ENCODE results near the gene MEF2A.

MEF2A gene

DNA sequence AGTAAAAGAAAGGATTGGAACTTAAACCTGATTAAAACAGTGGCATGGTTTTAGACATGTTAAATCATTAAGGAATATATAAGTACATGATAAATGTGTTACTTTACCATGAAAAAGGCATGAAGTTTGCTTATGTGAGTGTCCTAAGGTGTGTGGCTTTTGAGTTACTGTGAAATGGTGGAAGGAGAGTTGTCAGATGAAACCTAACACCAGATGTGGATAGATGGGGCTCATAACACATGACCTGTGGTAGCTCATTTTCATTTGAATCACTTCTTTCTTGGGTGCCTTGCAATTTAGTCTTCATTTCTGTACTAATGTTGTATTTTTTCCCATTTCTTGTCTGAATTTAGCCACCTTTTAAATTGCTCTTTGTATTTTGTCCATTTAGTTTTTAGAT lies 13.0 kb downstream of the MEF2A start:
- Histone ChIP-seq H3K27ac (ENCODE audit: low read depth, low read length) (no peak overlapping the region), H3K36me3 (ENCODE audit: control insufficient read depth in 5 of 5, insufficient read depth in 5 of 5, low read length in 5 of 5) (no peaks in the 10 kb centered on the region), H3K4me1 (ENCODE audit: control insufficient read depth in 5 of 5, insufficient read depth in 5 of 5, low read length in 5 of 5) (peaks cover 0 to 35% (median 17%) of the 10 kb centered on the region in 5 donors), H3K9ac (ENCODE audit: low read length in 5 of 5) (no peak overlapping the region), H3K27me3 (ENCODE audit: control insufficient read depth in 5 of 5, insufficient read depth in 4 of 5, low read length in 5 of 5) (no peaks in the 10 kb centered on the region), H3K9me3 (ENCODE audit: control insufficient read depth in 5 of 5, low read length in 5 of 5) (no peaks in the 10 kb centered on the region), H3K4me3 (ENCODE audit: low read depth in 1 of 5, low read length in 5 of 5) (no peak overlapping the region)

DNA sequence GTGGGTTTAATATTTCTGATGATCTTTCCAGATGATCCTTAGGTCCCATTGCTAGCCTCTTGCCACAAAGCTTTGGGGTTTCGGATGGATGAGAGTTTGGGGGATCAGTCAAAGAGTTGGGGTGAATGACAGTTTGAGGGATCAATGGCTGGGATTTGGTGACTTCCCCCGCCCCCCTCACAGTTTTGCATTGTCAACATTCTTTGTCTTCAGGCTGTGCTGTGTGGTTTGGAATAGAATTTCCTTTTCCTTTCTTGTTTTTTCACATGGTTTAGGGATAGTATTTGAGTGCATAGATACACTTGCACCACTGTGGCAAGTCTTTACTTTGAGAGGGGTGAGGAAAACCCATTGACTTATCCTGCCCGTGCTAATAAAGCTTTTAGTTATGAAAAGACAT lies 14.3 kb downstream of the MEF2A start:
- Histone ChIP-seq H3K9ac (ENCODE audit: low read length in 5 of 5) (no peak overlapping the region), H3K36me3 (ENCODE audit: control insufficient read depth in 5 of 5, insufficient read depth in 5 of 5, low read length in 5 of 5) (no peaks in the 10 kb centered on the region), H3K4me3 (ENCODE audit: low read depth in 1 of 5, low read length in 5 of 5) (no peak overlapping the region), H3K27me3 (ENCODE audit: control insufficient read depth in 5 of 5, insufficient read depth in 4 of 5, low read length in 5 of 5) (no peaks in the 10 kb centered on the region), H3K27ac (ENCODE audit: low read depth, low read length) (no peak overlapping the region), H3K4me1 (ENCODE audit: control insufficient read depth in 5 of 5, insufficient read depth in 5 of 5, low read length in 5 of 5) (peaks cover 0 to 27% (median 16%) of the 10 kb centered on the region in 5 donors), H3K9me3 (ENCODE audit: control insufficient read depth in 5 of 5, low read length in 5 of 5) (peaks cover 0 to 3% (median 0%) of the 10 kb centered on the region in 5 donors)

DNA sequence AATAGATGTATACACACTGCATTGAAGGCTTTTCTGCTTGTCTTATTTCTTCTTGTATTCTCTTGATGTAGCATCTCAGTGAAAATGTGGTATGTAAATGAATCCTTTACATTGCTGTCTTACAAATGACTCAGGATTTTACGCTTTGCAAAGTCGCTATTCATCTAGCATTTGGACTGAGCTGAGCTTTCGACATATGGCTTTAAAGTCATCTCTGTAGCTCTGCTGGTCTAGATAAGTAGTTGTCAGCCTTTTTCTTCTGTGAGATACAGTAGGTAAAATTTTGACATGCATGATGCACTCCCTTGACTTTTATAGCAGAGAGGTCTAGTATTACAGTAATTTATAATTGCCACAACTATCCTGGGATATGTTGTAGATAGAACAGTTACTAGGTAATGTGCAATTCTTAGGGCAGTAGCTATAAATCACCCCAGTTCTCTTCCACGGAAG lies 16.8 kb downstream of the MEF2A start:
- H3K4me1 ChIP-seq (ENCODE audit: control insufficient read depth in 5 of 5, insufficient read depth in 5 of 5, low read length in 5 of 5): peaks cover 0 to 27% (median 16%) of the 10 kb centered on the region in 5 donors
- no peak overlapping the region for H3K27ac ChIP-seq (ENCODE audit: low read depth, low read length)
- H3K9me3 ChIP-seq (ENCODE audit: control insufficient read depth in 5 of 5, low read length in 5 of 5): peaks cover 0 to 11% (median 3%) of the 10 kb centered on the region in 5 donors
- no peak overlapping the region for H3K9ac ChIP-seq (ENCODE audit: low read length in 5 of 5)
- H3K36me3 ChIP-seq (ENCODE audit: control insufficient read depth in 5 of 5, insufficient read depth in 5 of 5, low read length in 5 of 5): peaks cover 0 to 2% (median 0%) of the 10 kb centered on the region in 5 donors
- H3K4me3 ChIP-seq (ENCODE audit: low read depth in 1 of 5, low read length in 5 of 5): no peak overlapping the region
- H3K27me3 ChIP-seq (ENCODE audit: control insufficient read depth in 5 of 5, insufficient read depth in 4 of 5, low read length in 5 of 5): no peaks in the 10 kb centered on the region

DNA sequence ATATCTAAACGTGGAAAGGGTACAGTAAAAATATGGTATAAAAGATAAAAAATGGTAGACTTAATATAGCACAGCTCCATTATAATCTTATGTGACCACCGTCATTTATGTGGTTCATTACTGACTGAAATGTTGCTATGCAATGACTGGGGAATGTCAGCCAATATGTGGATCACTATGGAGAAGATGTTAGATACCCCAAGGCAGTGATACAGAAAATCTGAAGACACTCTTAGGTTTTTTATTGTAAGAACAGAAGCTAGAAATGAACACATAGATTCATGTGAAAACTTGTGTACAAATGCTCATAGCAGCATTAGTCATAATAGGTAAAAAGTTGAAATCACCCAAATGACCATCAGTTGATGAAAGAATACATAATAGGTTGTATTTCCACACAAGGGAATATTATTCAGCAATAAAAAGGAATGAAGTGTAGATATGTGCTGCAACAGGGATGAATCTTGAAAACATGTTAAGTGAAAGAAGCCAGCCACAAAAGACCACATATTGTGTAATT lies 18.4 kb downstream of the MEF2A start:
- H3K9me3 ChIP-seq (ENCODE audit: control insufficient read depth in 5 of 5, low read length in 5 of 5): peaks cover 0 to 16% (median 3%) of the 10 kb centered on the region in 5 donors
- peaks cover 0 to 15% (median 12%) of the 10 kb centered on the region in 5 donors for H3K4me1 ChIP-seq (ENCODE audit: control insufficient read depth in 5 of 5, insufficient read depth in 5 of 5, low read length in 5 of 5)
- no peak overlapping the region for H3K4me3 ChIP-seq (ENCODE audit: low read depth in 1 of 5, low read length in 5 of 5)
- H3K36me3 ChIP-seq (ENCODE audit: control insufficient read depth in 5 of 5, insufficient read depth in 5 of 5, low read length in 5 of 5): peaks cover 0 to 2% (median 0%) of the 10 kb centered on the region in 5 donors
- H3K27me3 ChIP-seq (ENCODE audit: control insufficient read depth in 5 of 5, insufficient read depth in 4 of 5, low read length in 5 of 5): no peaks in the 10 kb centered on the region
- H3K9ac ChIP-seq (ENCODE audit: low read length in 5 of 5): no peak overlapping the region
- no peak overlapping the region for H3K27ac ChIP-seq (ENCODE audit: low read depth, low read length)

DNA sequence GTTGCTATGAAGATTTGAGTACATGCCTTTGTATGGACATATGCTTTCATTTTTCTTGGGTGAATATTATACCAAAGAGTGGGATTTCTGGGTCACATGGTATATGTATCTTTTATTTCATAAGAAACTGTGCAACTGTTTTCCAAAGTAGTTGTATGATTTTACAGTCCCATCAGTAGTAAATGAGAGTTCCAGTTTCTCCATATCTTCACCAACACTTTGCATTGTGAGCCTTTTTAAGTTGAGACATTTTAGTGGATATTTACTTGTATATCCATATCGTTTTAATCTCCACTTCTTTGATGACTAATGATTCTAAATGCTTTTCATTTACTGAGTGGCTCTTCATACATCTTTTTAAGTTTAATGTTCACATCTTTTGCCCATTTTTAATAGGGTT lies 20.3 kb downstream of the MEF2A start:
- Histone ChIP-seq H3K27ac (ENCODE audit: low read depth, low read length) (no peak overlapping the region), H3K4me3 (ENCODE audit: low read depth in 1 of 5, low read length in 5 of 5) (no peak overlapping the region), H3K9ac (ENCODE audit: low read length in 5 of 5) (no peak overlapping the region), H3K4me1 (ENCODE audit: control insufficient read depth in 5 of 5, insufficient read depth in 5 of 5, low read length in 5 of 5) (peaks cover 0 to 7% (median 2%) of the 10 kb centered on the region in 5 donors), H3K27me3 (ENCODE audit: control insufficient read depth in 5 of 5, insufficient read depth in 4 of 5, low read length in 5 of 5) (no peaks in the 10 kb centered on the region), H3K36me3 (ENCODE audit: control insufficient read depth in 5 of 5, insufficient read depth in 5 of 5, low read length in 5 of 5) (peaks cover 0 to 2% (median 0%) of the 10 kb centered on the region in 5 donors), H3K9me3 (ENCODE audit: control insufficient read depth in 5 of 5, low read length in 5 of 5) (peaks cover 0 to 16% (median 3%) of the 10 kb centered on the region in 5 donors)

DNA sequence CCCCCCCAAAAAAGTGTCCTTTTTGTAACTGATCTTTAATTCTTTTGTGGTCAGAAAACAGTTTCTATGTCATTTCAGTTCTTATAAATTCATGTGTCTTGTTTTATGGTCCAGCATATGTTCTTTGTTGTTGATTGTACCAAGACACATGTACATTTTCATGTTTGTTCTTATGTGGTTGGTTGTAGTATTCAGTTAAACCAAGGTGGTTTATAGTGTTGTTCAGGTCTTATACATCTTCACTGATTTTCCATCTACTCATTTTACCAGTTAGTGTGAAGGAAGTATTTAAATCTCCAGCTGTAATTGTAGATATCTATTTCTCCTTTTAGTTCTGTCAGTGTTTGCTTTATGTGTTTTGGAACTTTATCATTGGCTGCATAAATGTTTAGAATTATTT lies 24.0 kb downstream of the MEF2A start:
- H3K27me3 ChIP-seq (ENCODE audit: control insufficient read depth in 5 of 5, insufficient read depth in 4 of 5, low read length in 5 of 5): no peaks in the 10 kb centered on the region
- peaks cover 0 to 2% (median 0%) of the 10 kb centered on the region in 5 donors for H3K36me3 ChIP-seq (ENCODE audit: control insufficient read depth in 5 of 5, insufficient read depth in 5 of 5, low read length in 5 of 5)
- no peak overlapping the region for H3K27ac ChIP-seq (ENCODE audit: low read depth, low read length)
- peaks cover 0 to 17% (median 12%) of the 10 kb centered on the region in 5 donors for H3K4me1 ChIP-seq (ENCODE audit: control insufficient read depth in 5 of 5, insufficient read depth in 5 of 5, low read length in 5 of 5)
- no peak overlapping the region for H3K4me3 ChIP-seq (ENCODE audit: low read depth in 1 of 5, low read length in 5 of 5)
- H3K9ac ChIP-seq (ENCODE audit: low read length in 5 of 5): no peak overlapping the region
- H3K9me3 ChIP-seq (ENCODE audit: control insufficient read depth in 5 of 5, low read length in 5 of 5): peaks cover 0 to 13% (median 3%) of the 10 kb centered on the region in 5 donors

DNA sequence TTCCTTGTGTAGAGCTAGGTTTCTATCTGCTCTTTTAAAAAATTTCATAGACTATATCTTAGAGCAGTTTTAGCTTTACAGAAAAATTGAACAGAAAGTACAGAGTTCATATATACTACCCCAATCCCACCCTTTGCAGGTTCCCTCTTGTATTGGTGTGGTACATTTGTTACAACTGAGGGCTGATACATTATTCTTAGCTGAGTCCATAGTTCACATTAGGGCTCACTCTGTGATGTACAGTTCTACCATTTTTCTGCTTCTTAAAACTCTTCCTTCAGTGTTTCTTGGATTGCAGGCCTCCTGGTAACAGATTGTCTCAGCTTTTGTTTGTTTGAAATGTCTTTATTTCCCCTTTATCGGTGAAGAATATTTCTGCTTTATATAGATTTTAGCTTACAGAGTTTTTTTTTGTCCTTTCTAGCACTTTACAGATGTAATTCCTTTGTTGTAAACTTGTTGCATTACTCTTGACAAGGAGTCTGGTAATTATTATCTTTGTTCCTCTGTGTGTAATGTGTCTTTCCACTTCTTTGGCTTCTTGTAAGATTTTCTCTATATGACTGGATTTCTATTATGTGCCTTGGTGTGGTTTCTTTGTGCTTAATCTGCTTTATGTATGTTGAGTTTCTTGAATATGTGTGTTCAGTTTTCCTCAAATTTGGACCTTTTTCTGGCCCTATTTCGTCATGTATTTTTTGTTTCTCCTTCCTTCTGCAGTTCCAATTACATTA lies 25.3 kb downstream of the MEF2A start:
- H3K9me3 ChIP-seq (ENCODE audit: control insufficient read depth in 5 of 5, low read length in 5 of 5): peaks cover 0 to 10% (median 2%) of the 10 kb centered on the region in 5 donors
- H3K36me3 ChIP-seq (ENCODE audit: control insufficient read depth in 5 of 5, insufficient read depth in 5 of 5, low read length in 5 of 5): no peaks in the 10 kb centered on the region
- no peak overlapping the region for H3K9ac ChIP-seq (ENCODE audit: low read length in 5 of 5)
- no peaks in the 10 kb centered on the region for H3K27me3 ChIP-seq (ENCODE audit: control insufficient read depth in 5 of 5, insufficient read depth in 4 of 5, low read length in 5 of 5)
- H3K4me3 ChIP-seq (ENCODE audit: low read depth in 1 of 5, low read length in 5 of 5): no peak overlapping the region
- H3K4me1 ChIP-seq (ENCODE audit: control insufficient read depth in 5 of 5, insufficient read depth in 5 of 5, low read length in 5 of 5): peaks cover 0 to 22% (median 12%) of the 10 kb centered on the region in 5 donors
- no peak overlapping the region for H3K27ac ChIP-seq (ENCODE audit: low read depth, low read length)

DNA sequence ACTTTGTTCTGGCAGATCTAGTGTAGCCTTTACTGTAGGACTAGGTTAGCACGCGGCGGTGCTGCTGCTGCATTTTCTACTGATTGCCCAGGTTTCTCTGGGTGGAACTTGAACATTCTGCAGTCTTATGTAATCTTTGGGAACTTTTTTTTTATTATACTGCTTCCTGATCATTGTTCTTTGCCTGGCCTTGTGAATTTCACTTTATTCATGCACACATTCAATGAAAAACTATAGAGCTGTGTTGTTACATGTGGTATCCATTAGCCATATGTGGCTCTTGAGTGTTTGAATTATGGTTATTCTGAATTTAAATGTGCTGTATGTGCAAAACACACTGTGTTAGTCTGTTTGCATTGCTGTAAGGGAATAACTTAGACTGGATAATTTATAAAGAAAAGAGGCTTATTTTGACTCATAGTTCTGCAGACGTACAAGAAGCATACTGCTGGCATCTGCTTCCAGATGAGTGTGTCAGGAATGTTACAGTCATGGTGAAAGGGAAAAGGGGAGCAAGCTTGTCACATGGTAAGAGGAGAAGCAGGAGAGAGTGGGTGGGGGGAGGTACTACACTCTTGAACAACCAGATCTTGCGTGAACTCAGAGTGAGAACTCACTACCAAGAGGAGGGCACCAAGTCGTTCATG lies 26.5 kb downstream of the MEF2A start:
- no peak overlapping the region for H3K27ac ChIP-seq (ENCODE audit: low read depth, low read length)
- peaks cover 0 to 9% (median 0%) of the 10 kb centered on the region in 5 donors for H3K9me3 ChIP-seq (ENCODE audit: control insufficient read depth in 5 of 5, low read length in 5 of 5)
- H3K4me1 ChIP-seq (ENCODE audit: control insufficient read depth in 5 of 5, insufficient read depth in 5 of 5, low read length in 5 of 5): peaks cover 0 to 22% (median 12%) of the 10 kb centered on the region in 5 donors
- H3K4me3 ChIP-seq (ENCODE audit: low read depth in 1 of 5, low read length in 5 of 5): peak overlapping the region in 1 of 5 donors; percentile 13
- no peak overlapping the region for H3K9ac ChIP-seq (ENCODE audit: low read length in 5 of 5)
- H3K27me3 ChIP-seq (ENCODE audit: control insufficient read depth in 5 of 5, insufficient read depth in 4 of 5, low read length in 5 of 5): no peaks in the 10 kb centered on the region
- H3K36me3 ChIP-seq (ENCODE audit: control insufficient read depth in 5 of 5, insufficient read depth in 5 of 5, low read length in 5 of 5): no peaks in the 10 kb centered on the region

DNA sequence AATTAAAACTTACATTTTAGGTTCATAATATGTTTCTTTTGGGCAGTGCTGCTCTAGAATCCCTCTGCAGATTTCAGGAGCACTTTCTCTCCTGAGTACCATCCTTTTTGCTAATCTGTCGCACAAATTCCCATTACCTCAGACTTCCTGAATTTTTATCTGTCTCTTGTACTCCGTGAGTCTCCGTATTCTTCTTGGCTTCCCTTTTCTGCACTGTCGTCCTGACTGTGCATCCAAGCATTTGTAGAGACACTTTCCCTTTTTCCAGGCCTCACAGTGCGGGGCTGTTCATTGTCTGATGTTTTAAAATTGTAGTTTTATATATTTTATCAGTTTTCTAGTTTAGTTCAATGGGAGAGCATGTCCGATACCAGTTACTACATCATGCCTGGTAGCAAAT lies 27.3 kb downstream of the MEF2A start:
- H3K9ac ChIP-seq (ENCODE audit: low read length in 5 of 5): no peak overlapping the region
- no peak overlapping the region for H3K4me3 ChIP-seq (ENCODE audit: low read depth in 1 of 5, low read length in 5 of 5)
- no peaks in the 10 kb centered on the region for H3K27me3 ChIP-seq (ENCODE audit: control insufficient read depth in 5 of 5, insufficient read depth in 4 of 5, low read length in 5 of 5)
- H3K9me3 ChIP-seq (ENCODE audit: control insufficient read depth in 5 of 5, low read length in 5 of 5): peaks cover 0 to under 1% (median 0%) of the 10 kb centered on the region in 5 donors
- H3K27ac ChIP-seq (ENCODE audit: low read depth, low read length): no peak overlapping the region
- no peaks in the 10 kb centered on the region for H3K36me3 ChIP-seq (ENCODE audit: control insufficient read depth in 5 of 5, insufficient read depth in 5 of 5, low read length in 5 of 5)
- peaks cover 0 to 22% (median 12%) of the 10 kb centered on the region in 5 donors for H3K4me1 ChIP-seq (ENCODE audit: control insufficient read depth in 5 of 5, insufficient read depth in 5 of 5, low read length in 5 of 5)

DNA sequence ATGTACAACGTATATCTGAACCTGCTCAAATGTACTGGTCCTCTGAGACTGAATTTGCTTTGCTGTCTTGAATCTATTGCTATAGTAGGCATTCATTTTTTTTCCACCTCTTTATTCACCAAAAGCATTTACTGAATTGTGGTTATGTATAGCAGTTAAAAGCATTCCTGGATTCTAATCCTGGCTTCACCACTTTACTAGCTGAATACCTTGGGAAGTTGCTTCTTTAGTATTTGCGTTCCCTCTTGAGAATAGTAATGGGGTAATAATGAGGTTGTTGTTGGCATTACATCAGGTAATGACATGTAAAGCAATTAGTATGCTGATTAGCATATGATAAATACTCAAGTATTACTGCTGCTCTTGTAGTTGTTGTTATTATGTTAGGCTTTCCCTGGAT lies 29.1 kb downstream of the MEF2A start:
- peaks cover 1 to 3% (median 2%) of the 10 kb centered on the region in 5 donors for H3K36me3 ChIP-seq (ENCODE audit: control insufficient read depth in 5 of 5, insufficient read depth in 5 of 5, low read length in 5 of 5)
- no peaks in the 10 kb centered on the region for H3K9me3 ChIP-seq (ENCODE audit: control insufficient read depth in 5 of 5, low read length in 5 of 5)
- peaks cover 0 to 22% (median 12%) of the 10 kb centered on the region in 5 donors for H3K4me1 ChIP-seq (ENCODE audit: control insufficient read depth in 5 of 5, insufficient read depth in 5 of 5, low read length in 5 of 5)
- no peak overlapping the region for H3K27ac ChIP-seq (ENCODE audit: low read depth, low read length)
- H3K9ac ChIP-seq (ENCODE audit: low read length in 5 of 5): no peak overlapping the region
- no peak overlapping the region for H3K4me3 ChIP-seq (ENCODE audit: low read depth in 1 of 5, low read length in 5 of 5)
- H3K27me3 ChIP-seq (ENCODE audit: control insufficient read depth in 5 of 5, insufficient read depth in 4 of 5, low read length in 5 of 5): no peaks in the 10 kb centered on the region

All from subcutaneous abdominal adipose tissue (tissue), 5 donors.